Measurements from ENCODE around the gene MARCHF2. TPM values are rescaled to one million over a fixed set of nuclear protein-coding genes. Genes with fewer than 3 reads are reported as not detected.

MARCHF2 gene
- total and polyA plus RNA-seq, 5 donors: 94.2 to 107 (median 106) TPM

DNA sequence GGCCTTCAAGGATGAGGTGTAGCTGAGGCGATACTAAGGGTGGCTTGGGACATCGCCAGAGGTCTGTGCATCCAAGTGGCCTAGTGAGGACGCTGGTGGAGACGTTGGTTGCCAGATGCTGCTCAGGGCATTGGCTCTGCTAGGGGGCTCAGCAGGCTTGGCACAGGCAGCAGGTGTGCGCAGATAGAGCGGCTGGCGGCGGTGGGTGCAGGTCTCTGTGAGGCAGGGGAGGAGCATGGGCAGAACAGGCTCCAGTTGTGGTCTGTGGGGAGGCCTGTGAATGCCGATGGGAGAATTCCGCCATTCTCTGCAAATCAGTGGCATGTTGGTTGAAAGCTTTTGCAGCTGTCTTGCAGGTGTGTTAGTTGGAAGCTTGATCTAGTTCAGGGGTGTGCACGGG, 68.1 kb downstream of the MARCHF2 start:
- DNase-seq: peak in 1 of 3 donors; percentile 63
- Histone ChIP-seq H3K4me3 (ENCODE audit: low read length) (no peak overlapping the region), H3K27me3 (ENCODE audit: control insufficient read depth, insufficient read depth) (no peaks in the 10 kb centered on the region), H3K4me1 (ENCODE audit: control insufficient read depth, insufficient read depth, low read length) (peaks cover 7% of the 10 kb centered on the region), H3K9me3 (ENCODE audit: control insufficient read depth, low read length) (no peaks in the 10 kb centered on the region), H3K27ac (ENCODE audit: low read length) (no peak overlapping the region)
- intact Hi-C loops (cut with DNase I): no loop called here
- WGBS: 70% methylated on average over 11 of the region's 11 CpGs
- ATAC-seq: no peak

DNA sequence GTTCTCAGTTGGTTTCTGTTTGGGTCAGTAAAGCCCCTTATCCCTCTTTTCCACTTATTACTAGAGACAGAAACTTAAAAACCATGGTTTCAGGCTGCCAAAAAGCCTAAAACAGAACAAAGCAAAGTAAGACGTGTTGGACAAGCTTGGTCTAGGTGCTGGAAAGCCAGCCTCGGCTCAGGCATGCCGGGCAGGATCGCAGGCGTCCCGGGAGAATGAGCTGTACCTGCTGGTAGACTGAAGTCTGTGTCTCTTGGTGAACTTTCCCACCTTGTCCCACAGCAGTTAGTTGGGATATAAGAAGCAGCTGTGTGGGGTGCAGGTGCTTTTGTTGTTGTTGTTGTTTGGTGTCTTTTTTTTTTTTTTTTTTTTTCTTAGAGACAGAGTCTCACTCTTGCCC, 68.5 kb downstream of the MARCHF2 start:
- Histone ChIP-seq H3K4me3 (ENCODE audit: low read length) (no peak overlapping the region), H3K27me3 (ENCODE audit: control insufficient read depth, insufficient read depth) (no peaks in the 10 kb centered on the region), H3K27ac (ENCODE audit: low read length) (no peak overlapping the region), H3K4me1 (ENCODE audit: control insufficient read depth, insufficient read depth, low read length) (peaks cover 7% of the 10 kb centered on the region), H3K9me3 (ENCODE audit: control insufficient read depth, low read length) (no peaks in the 10 kb centered on the region)
- intact Hi-C loops (cut with DNase I): no loop called here
- DNase-seq (no peak), ATAC-seq (no peak)
- WGBS: 73% methylated on average over 6 of the region's 6 CpGs

DNA sequence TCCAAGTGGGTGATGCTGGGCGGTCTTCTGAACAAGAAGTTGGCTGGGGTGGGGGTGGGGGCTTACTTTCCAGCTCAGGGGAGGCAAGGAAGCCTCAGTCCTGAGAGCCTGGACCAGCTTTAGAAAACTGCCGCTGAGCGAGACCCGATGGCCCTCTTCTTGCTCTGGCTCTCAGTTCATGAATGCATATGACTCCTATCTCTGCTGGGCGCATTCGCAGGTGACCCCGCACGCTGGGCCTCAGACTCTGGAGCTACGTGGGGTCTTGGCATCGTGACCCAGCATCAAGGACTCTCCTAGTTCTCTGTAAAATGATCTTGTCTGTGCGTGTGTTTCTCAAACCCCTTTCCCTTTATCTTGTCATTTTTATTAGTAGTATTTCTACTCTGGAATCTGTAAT, 69.6 kb downstream of the MARCHF2 start:
- DNase-seq: no peak
- ATAC-seq: no peak
- Histone ChIP-seq H3K27ac (ENCODE audit: low read length) (no peak overlapping the region), H3K4me3 (ENCODE audit: low read length) (no peak overlapping the region), H3K4me1 (ENCODE audit: control insufficient read depth, insufficient read depth, low read length) (peaks cover 7% of the 10 kb centered on the region), H3K9me3 (ENCODE audit: control insufficient read depth, low read length) (no peaks in the 10 kb centered on the region), H3K27me3 (ENCODE audit: control insufficient read depth, insufficient read depth) (no peaks in the 10 kb centered on the region)
- 83% methylated on average over 11 of the region's 11 CpGs for WGBS
- intact Hi-C loops (cut with DNase I): no loop called here

DNA sequence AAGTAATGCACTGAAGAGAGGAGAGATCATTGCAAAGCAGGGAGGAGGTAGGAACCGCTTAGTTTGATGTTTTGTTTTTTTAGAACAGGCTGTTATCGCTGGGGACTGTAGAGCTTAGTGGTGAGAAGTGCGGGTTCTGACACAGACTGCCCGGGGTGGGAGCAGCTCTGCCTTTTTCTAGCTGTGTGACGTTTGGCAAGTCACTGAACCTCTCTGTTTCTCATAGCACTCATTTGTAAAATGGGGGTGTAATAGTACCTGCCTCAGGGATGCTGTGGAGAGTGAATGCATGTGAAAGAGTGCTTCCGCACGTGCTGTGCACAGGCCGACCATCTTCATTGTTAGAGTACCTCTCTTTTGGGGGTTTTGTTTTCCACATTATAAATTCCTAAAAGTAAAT, 70.1 kb downstream of the MARCHF2 start:
- Histone ChIP-seq H3K27ac (ENCODE audit: low read length) (no peak overlapping the region), H3K4me1 (ENCODE audit: control insufficient read depth, insufficient read depth, low read length) (peaks cover 7% of the 10 kb centered on the region), H3K27me3 (ENCODE audit: control insufficient read depth, insufficient read depth) (no peaks in the 10 kb centered on the region), H3K4me3 (ENCODE audit: low read length) (no peak overlapping the region), H3K9me3 (ENCODE audit: control insufficient read depth, low read length) (no peaks in the 10 kb centered on the region)
- DNase-seq (no peak), ATAC-seq (no peak)
- intact Hi-C loops (cut with DNase I): no loop called here
- 86% methylated on average over 8 of the region's 8 CpGs for WGBS

DNA sequence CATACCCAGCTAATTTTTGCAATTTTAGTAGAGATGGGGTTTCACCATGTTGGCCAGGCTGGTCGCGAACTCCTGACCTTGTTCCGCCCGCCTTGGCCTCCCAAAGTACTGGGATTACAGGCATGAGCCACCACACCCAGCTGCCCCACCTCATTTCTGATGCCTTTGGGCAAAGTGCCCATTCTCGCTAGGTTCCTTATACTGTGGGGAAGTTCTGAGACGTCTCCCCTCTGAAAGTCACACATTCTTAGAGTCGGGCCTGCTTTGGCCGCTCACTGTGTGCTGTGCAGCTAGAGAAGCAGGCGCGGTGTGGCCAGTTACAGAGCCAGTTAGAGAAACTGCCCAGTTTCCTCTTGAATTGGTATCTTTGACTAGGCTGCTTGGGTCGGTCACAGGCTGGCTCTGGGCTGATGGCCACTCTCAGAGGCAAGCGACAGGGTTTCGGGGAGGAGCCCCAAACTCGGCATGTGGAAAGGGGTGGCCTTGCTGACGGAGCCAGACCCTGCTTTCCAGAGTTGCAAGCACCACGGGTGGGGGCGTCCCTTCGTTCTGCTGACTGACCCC, 71.3 kb downstream of the MARCHF2 start:
- no peaks in the 10 kb centered on the region for H3K9me3 ChIP-seq (ENCODE audit: control insufficient read depth, low read length)
- intact Hi-C loops (cut with DNase I): no loop called here
- peaks cover 7% of the 10 kb centered on the region for H3K4me1 ChIP-seq (ENCODE audit: control insufficient read depth, insufficient read depth, low read length)
- ATAC-seq (peak; percentile 30 to 48), DNase-seq (peak; percentile 65 to 83 (median 80))
- WGBS: 83% methylated on average over 18 of the region's 18 CpGs
- H3K27me3 ChIP-seq (ENCODE audit: control insufficient read depth, insufficient read depth): no peaks in the 10 kb centered on the region
- no peak overlapping the region for H3K27ac ChIP-seq (ENCODE audit: low read length)
- no peak overlapping the region for H3K4me3 ChIP-seq (ENCODE audit: low read length)

DNA sequence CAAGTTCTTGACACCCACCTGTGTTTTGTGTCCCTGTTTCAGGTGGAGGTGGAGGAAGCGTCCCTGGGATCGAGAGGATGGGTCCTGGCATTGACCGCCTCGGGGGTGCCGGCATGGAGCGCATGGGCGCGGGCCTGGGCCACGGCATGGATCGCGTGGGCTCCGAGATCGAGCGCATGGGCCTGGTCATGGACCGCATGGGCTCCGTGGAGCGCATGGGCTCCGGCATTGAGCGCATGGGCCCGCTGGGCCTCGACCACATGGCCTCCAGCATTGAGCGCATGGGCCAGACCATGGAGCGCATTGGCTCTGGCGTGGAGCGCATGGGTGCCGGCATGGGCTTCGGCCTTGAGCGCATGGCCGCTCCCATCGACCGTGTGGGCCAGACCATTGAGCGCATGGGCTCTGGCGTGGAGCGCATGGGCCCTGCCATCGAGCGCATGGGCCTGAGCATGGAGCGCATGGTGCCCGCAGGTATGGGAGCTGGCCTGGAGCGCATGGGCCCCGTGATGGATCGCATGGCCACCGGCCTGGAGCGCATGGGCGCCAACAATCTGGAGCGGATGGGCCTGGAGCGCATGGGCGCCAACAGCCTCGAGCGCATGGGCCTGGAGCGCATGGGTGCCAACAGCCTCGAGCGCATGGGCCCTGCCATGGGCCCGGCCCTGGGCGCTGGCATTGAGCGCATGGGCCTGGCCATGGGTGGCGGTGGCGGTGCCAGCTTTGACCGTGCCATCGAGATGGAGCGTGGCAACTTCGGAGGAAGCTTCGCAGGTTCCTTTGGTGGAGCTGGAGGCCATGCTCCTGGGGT, 72.7 kb downstream of the MARCHF2 start:
- H3K4me3 ChIP-seq (ENCODE audit: low read length): no peak overlapping the region
- H3K27ac ChIP-seq (ENCODE audit: low read length): no peak overlapping the region
- ATAC-seq (peak in 1 of 2 donors; percentile 5), DNase-seq (no peak)
- no peaks in the 10 kb centered on the region for H3K9me3 ChIP-seq (ENCODE audit: control insufficient read depth, low read length)
- WGBS: 97% methylated on average over 62 of the region's 62 CpGs
- intact Hi-C loops (cut with DNase I): no loop called here
- no peaks in the 10 kb centered on the region for H3K27me3 ChIP-seq (ENCODE audit: control insufficient read depth, insufficient read depth)
- peaks cover 4% of the 10 kb centered on the region for H3K4me1 ChIP-seq (ENCODE audit: control insufficient read depth, insufficient read depth, low read length)

DNA sequence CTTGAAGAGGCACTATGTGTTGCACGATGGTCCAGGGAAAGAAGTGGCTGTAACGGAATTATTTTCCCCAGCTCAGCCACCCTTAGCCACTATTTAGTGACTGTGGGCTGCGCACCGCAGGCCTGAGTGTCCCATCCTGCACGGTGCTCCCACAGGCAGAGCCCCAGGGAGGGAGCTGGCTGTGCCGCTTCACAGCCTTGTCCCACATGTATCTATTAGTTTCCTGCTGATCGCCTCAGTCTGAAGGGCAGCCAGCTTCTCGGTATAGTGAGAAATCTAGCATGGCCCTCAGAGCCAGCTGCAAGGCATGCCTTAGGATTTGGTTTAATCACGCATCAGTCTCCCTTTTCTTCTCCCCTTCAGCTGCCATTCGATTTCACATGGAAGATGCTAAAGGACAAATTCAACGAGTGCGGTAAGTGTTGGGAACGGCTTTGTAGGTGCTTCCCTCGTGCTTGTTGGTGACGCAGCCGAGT, 73.6 kb downstream of the MARCHF2 start:
- no peak for DNase-seq
- Histone ChIP-seq H3K27me3 (ENCODE audit: control insufficient read depth, insufficient read depth) (no peaks in the 10 kb centered on the region), H3K9me3 (ENCODE audit: control insufficient read depth, low read length) (no peaks in the 10 kb centered on the region), H3K4me3 (ENCODE audit: low read length) (no peak overlapping the region), H3K4me1 (ENCODE audit: control insufficient read depth, insufficient read depth, low read length) (no peaks in the 10 kb centered on the region), H3K27ac (ENCODE audit: low read length) (no peak overlapping the region)
- 87% methylated on average over 16 of the region's 16 CpGs for whole genome bisulfite sequencing
- intact Hi-C loops (cut with DNase I): no loop called here
- ATAC-seq: no peak

DNA sequence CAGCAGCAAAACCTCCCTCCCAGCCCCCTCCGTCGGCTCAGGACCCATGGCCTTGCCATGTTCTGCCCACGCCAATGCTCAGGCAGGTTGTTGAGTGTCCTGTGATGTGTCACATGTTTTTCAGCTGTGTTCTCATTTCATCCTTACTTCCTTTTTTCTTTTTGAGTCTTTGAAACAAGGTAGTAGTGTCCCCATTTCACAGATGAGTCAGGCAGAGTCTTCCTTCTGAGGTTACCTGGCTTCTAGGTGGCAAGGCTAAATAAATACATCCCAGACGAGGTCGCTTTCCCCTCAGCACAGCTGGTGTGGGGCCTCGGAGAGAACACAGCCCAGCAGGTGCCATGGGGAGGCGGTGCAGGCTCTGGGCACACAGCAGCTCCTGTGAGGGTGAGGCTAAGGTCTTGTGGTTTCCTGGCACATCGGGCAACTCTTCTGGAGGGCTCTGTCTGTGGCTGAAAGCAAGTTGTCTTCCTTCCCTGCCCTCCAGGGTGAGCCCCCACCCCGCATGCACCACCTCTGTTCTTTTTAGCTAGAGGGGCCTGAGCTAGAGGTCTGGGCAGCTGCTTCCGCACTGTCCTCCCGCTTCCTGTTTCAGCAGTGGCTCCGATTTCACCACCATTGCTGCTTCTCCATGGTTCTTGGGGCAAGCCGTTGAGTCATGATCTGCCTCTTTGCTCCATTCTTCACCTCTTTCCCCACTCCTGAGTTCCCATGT, 74.2 kb downstream of the MARCHF2 start:
- Histone ChIP-seq H3K9me3 (ENCODE audit: control insufficient read depth, low read length) (no peaks in the 10 kb centered on the region), H3K27ac (ENCODE audit: low read length) (no peak overlapping the region), H3K27me3 (ENCODE audit: control insufficient read depth, insufficient read depth) (no peaks in the 10 kb centered on the region), H3K4me1 (ENCODE audit: control insufficient read depth, insufficient read depth, low read length) (no peaks in the 10 kb centered on the region), H3K4me3 (ENCODE audit: low read length) (no peak overlapping the region)
- intact Hi-C loops (cut with DNase I): no loop called here
- peak; percentile 9 to 13 for ATAC-seq
- WGBS: 73% methylated on average over 13 of the region's 13 CpGs
- DNase-seq: peak in 2 of 3 donors; percentile 38 to 73

DNA sequence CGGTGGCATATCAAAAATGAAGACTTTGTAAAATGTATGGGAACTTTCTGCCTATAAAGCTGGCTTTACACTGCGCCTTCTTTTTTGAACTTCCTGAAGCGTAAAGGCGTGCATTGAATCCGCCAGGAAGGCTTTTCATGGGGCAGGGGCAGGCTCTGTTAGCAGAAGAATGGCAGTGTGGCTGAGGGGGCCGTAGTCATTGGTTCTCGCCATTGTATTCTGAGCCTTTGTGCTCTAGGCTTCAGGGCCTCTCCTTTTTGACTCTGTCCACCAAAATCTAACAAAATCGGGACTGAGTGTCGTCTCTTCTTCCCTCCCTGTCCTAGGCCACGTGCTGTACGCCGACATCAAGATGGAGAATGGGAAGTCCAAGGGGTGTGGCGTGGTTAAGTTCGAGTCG, 75.3 kb downstream of the MARCHF2 start:
- no peak overlapping the region for H3K4me3 ChIP-seq (ENCODE audit: low read length)
- no peaks in the 10 kb centered on the region for H3K27me3 ChIP-seq (ENCODE audit: control insufficient read depth, insufficient read depth)
- no peaks in the 10 kb centered on the region for H3K9me3 ChIP-seq (ENCODE audit: control insufficient read depth, low read length)
- no peaks in the 10 kb centered on the region for H3K4me1 ChIP-seq (ENCODE audit: control insufficient read depth, insufficient read depth, low read length)
- no peak for ATAC-seq
- 78% methylated on average over 15 of the region's 15 CpGs for WGBS
- no peak overlapping the region for H3K27ac ChIP-seq (ENCODE audit: low read length)
- no peak for DNase-seq
- intact Hi-C loops (cut with DNase I): no loop called here
